NCI-H510A (cell line): ENCODE data around the gene SIL1.
A peak's percentile ranks its signal among the peaks of the same experiment; 100 is the strongest.

Experiments used
- DNase-seq: peaks from one replicate; lab custom pipeline; 2025; lab: John Stamatoyannopoulos, UW

Gene SIL1

DNA sequence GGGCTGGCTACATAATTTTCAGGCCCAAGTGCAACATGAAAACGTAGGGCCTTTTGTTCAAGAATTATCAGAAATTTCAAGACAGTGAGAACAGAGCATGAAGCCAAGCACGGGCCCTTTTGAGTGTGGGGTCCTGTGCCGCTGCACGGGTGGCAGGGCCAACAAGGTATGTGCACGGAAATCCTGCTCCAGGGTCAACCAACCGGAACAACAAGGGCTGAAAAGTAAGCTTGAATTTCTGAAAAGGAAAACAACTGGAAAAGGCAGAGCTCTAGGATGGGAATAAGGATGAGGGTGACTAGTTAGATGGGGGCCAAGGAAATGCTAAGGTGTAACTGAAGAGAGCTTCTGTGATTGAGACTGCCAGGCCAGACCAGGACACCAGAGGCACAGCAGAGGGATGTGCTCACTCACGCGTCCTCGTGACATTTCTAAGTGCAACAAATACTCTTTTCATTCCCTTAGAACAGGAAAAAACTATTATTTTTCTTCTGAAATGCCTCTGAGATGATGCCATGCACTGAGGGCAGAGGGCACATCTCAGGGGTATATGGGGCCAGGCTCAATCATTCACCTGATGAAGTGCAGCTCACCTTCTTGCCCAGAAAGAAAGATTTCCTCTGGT, 242.4 kb downstream of the SIL1 start:
- no peak for DNase-seq

DNA sequence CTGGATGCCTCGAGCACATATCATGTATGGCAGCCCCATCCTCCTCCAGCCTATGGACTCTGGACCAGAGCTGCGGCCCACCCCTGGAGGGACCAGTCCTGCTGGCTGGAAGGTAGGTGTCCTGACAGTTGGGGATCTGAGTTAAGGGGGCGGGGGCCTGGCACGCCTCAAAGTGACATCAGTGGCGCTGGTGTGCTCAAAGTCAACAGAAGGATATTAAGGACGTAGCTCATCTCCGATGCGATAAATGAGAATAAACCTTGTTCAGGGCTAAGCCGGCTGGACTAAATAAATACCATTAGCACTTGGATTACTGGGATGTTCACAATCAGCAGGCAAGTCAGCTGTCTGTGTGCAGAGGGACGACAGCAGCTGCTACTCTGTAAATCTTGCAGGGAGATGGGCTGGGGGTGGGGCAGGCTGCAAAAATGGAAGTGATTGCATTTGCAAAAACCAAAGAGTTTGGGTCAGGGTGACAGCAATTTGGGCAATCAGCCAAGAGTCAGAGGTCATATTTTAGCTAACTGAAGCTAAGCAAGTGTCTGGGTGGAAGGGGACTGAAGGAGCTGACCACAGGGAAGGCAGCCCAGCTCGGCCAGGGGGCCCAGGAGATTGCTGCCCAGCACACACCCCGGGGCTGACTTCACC, 243.0 kb downstream of the SIL1 start:
- DNase-seq = peak; percentile 72

DNA sequence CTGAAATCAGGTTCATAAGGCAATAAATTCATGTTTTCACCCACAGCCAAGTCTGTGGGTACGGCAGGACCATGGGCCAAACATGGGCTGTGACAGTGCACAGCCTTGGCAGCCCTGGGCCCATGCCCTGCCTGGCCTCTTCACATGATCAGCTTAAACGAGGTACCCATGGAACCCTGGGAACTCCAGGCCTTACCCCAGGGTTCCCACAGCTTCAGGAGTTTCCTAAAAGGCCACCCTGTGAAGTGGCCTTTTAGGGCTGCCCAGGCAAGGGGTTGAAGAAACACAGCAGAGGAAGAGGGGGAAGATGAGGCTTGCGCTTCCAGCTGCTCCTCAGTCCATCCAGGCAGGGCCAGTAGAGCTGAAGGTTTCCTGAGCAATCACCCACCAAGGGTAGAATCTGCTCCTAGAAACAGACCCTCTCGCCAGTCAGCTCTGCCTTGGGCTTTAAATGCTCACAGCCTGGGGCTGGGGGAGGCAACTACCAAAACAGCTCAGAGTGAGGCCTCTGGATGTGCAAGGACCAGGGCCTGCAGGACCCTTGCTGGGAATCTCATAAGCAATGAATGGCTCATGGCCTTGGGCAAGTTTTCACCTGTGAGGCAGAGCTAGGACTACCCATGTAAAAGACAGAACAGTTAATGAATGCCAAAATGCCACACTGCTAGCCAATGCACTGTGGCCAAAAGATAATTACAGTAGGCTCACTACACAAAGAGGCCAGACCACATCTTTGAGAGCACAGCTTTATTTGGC, 243.7 kb downstream of the SIL1 start:
- no peak for DNase-seq

- DNase-seq = peak; percentile 50
Observed at GRCh38 chr5:138953387-138954256, 244.5 kb downstream of the SIL1 start.

- DNase-seq = no peak
Observed at GRCh38 chr5:138952962-138953361, 245.2 kb downstream of the SIL1 start.

GRCh38 chr5:138951986-138952735, 246.0 kb downstream of the SIL1 start:
- DNase-seq = no peak

- DNase-seq = no peak
Observed at GRCh38 chr5:138951091-138951985, 246.8 kb downstream of the SIL1 start.

- DNase-seq = no peak
Observed at GRCh38 chr5:138950421-138951031, 247.6 kb downstream of the SIL1 start.

GRCh38 chr5:138949988-138950387, 248.2 kb downstream of the SIL1 start:
- no peak for DNase-seq

DNA sequence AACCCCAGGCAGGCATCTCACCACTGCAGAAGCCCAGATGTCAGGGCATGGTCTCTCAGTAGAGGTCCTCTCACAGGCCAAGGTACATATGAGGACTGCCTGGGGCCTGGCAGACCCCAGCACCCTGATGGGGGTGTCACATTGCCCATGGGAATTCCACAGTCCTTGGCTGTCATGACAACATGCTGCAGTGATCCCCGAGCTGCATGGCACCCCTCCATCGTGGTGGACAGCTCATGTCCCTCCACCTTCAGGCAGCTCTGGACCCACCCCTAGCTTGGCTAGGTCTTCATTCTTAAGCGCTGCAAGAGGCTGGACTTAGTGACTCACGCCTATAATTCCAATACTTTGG, 249.0 kb downstream of the SIL1 start:
- DNase-seq = no peak

- DNase-seq = no peak
Observed at GRCh38 chr5:138948471-138949222, 249.5 kb downstream of the SIL1 start.

- no peak for DNase-seq
Observed at GRCh38 chr5:138947780-138948179, 250.4 kb downstream of the SIL1 start.

- DNase-seq = no peak
Observed at GRCh38 chr5:138946831-138947560, 251.2 kb downstream of the SIL1 start.

DNA sequence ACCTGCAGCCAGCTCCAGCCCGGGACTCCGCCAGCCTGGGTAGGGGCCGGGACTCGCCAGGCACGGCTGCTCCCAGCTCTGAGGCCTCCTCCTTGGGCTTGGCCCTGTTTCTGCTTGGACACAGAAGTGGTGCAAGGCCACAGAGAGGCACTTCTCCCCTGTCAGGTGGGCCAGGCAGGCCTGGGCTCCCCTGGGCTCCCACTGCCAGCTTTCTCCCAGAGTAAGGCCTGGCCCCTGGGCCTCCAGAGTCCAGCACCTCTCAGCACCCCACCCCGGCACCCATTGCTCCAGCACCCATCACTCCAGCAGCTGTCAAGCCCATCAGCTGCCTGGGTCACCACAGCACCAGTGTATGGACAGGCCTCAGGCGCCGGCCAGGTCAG, 251.9 kb downstream of the SIL1 start:
- no peak for DNase-seq

- no peak for DNase-seq
Observed at GRCh38 chr5:138945421-138946240, 252.5 kb downstream of the SIL1 start.

- DNase-seq = no peak
Observed at GRCh38 chr5:138944527-138945322, 253.4 kb downstream of the SIL1 start.

DNA sequence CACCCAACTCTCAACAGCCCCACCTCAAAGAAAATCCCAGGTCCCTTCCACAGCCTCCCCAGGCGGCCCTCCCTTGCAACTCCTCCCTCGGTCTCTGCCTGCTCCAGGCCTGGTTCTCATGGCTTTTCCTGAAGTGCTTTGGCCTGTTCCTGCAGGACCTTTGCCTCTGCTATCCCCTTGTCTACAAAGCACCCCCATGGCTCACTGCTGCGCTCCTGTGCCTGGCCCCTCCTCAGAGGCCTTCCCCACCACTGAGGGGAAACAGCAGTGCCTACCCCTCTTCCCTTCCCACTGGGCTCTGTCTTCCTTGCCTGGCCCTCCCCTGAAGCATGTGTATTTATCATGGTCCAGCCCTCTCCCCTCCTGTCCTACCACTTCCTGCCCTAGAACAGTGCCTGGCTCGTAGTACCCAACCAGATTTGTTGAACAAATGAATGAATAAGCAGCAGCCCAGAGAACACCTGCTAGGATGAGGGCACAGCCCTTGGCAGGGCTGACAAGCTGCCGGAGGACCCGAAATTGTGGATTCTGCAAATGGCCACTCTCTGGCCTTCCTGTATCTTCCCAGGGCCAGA, 254.5 kb downstream of the SIL1 start:
- no peak for DNase-seq
